NCI-H146 treated with DMSO at 0.1 percent for 48 hours (cell line): ENCODE results near the gene NME8.

Experiments used
- DNase-seq: peaks from one replicate; lab custom pipeline; 2025; ENCODE audit not compliant: unreplicated experiment; lab: John Stamatoyannopoulos, UW

Gene NME8

GRCh38 chr7:37899712-37900247 is 51.4 kb downstream of the NME8 start:
- no peak for DNase-seq

DNA sequence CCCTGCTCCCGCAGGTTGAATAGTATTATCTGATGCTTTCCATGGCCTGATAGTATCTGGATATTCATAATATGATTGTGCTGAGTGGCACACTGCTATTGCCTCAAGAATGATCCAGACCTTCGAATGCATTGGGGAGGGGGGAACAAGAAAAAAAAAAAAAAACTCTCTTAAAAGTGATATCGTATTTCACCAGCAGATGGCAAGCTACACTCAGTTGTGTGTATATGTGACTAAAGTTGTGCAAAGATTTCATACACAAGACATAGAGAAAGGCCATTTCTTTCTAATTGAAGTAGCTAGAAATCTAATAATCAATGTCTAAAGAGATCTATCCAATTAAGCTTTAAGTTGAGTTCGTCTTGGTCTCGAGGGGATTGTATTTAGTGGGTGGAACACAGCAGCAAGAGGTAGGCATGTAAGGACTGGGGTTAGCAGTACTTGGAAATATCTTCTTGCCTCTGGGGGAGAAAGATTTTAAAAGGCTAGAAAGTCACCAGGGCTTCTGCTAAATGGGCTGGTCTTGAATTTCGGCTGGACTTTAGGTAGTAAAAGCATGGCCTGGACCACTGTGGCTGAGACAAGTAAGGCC is 52.9 kb downstream of the NME8 start:
- DNase-seq = no peak

GRCh38 chr7:37901890-37902524 is 53.6 kb downstream of the NME8 start:
- DNase-seq = no peak

GRCh38 chr7:37908221-37908788 is 59.9 kb downstream of the NME8 start:
- DNase-seq = no peak

DNA sequence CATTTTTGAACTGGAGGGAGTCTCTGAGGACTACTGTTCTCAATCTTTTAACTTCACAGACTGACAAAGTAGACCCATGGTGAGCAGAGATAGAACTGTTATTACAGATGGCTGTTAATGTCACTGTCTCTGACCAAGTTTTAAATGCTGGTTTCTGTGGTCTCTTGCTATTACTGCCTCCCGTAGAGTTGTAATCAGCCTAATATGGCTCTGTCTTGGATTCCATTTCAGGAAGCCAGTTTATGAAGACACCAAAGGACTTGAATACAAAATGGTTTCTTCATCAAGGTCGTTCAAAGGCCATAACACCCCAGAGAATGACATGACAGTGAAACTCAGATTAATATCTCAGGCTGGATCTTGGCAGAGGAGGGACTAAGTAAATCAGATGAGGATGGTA is 64.4 kb downstream of the NME8 start:
- DNase-seq = no peak

DNA sequence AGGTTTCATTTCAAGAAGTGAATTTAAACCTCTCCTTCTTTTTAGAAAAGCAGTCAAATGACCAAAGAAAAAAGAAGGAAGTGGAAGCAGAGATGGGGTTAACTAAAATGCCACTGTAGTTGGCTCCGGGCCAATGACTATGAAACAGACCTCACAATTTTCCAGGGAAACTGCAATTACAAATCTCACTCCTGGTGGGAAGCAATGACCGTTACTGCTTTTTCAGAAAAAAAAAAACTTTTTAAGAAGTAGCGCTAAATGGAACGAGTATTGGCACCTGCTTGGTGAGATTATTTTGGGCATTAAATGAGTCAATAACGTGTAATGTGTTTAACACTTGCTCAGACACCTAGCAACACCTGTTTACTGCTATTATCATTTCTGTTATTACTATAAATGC is 67.0 kb downstream of the NME8 start:
- DNase-seq = no peak

DNA sequence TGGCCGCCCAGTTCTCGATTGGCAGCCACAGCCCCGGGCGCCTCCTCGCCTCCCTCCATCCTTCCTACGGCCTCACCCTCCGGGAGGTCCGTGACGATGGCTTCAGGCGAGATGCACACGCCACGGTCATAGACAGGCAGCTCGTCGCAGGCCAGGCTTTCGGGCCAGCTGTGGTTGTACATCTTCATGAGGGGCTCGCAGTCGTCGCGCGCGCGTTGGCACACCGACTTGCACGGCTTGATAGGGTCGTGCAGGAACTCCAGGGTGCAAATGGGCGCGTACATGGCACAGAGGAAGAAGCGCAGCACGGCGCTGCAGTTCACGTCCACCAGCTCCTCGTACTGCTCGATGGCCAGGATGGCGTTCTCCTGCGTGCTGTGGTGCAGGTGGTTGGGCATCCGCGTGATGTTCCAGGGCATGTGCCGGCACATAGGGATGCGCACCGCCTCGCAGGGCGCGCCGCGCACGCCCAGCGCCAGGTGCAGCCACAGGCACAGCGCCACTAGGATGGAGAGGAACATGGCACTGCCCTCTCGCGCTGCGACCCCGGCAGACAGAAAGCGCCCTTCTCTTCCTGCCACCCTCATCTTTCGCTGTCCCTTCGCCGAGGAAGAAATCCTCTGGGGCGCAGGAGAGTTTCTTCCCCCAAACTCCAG is 67.7 kb downstream of the NME8 start:
- no peak for DNase-seq

- DNase-seq = no peak
Measured at GRCh38 chr7:37916673-37917660, 68.6 kb downstream of the NME8 start, which contains the start of gene SFRP4. TSS of gene SFRP4 (minus strand) at chr7:37916817. CDS start at chr7:37916537, 280 bp downstream.

DNA sequence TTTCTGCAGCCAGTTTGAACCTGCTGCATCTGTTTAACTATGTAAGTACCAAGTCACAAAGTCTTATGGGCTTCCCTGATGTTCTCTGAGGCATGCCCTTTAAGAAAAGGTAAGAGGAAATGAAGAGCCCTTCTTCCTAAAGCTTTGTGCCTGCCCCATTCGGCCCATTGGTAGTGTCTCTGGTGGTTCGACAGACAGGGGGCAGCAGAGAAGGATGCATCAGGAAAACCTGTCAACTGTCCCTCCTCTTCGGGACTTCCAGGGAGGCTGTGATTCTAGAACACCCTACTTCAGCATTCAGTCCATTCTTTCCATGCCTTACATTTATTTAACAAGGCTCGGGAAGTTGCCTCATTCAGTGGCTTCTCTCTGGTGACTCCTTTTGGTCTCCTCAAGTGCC is 70.1 kb downstream of the NME8 start:
- no peak for DNase-seq

DNA sequence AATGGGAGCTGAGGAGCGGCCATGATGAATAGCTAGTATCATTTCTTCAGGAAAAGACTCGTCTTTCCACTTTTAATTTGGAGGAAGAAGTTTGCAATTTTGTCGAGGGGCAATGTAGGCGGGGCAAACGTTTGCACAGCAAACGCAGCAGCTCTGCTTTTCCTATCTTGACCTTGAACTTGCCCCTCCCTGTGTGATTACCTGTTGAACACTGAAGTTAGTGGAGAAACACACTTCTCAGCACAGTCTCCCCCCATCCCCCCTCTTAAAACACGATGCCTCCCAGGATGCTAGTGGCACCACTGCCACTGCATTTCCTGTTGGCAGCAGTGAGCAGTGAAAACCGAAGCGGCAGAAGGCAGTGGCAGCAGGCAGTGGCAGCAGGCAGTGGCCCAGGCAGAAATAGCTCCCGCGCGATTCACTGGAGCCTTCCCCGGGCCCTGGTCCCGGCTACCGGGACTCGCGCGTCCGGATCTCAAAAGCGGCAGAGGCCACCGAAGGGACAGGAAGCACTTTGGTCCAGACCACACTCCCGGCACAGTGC is 72.0 kb downstream of the NME8 start, which contains the start of gene EPDR1:
Gene EPDR1, plus strand, starts transcription at position 336 of the 544 bp plus-strand sequence. CDS start 300 bp downstream, outside the sequence.
- no peak for DNase-seq

- no peak for DNase-seq
Measured at GRCh38 chr7:37920849-37921805, 72.7 kb downstream of the NME8 start.

DNA sequence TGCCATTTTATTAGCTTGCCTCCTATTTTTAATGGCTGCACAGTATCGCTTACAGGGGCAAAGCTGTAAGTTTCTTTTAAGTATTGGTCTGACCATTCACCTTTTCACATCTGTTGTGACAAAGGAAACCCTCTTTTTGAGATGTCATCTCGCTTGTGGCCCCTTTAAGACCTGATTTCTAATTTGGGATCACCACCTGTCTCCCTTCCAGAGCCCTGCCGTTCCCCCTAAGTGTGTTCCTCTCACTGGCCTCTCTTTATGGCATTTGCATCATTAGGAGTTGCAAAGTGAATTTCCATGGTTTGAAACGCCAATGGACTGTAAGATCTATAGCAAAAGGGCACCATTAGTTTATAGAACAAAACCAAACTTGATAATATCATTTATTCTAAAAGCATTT is 73.5 kb downstream of the NME8 start:
- DNase-seq = no peak

GRCh38 chr7:37923996-37924395 is 75.6 kb downstream of the NME8 start:
- DNase-seq = no peak

DNA sequence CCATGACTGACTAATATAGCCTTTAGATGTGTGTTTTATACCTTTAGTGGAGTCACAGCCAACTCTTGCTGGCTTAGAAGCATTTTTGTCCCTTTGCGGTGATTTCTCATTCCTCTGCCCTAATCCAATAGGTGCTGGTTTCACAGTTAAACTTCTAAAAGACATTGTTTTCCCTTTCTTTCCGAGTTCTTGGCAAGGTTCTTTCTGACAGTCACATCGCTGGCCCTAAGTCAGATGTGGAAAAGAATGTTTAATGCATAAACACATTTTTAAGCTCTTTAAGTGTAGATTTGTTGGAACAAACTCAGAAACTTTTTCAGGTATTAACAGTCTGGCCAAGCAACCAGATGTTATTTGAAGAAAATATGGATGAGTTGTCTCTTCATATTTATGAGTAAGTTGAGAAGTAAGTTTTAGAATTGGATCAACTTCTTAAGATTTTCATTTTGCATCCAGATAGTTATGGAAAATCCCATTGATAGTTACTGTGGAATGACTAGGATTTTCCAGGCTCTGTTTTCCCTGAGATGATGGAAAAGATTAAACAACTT is 76.2 kb downstream of the NME8 start:
- DNase-seq = no peak

- DNase-seq = no peak
Measured at GRCh38 chr7:37925620-37926019, 77.2 kb downstream of the NME8 start.

DNA sequence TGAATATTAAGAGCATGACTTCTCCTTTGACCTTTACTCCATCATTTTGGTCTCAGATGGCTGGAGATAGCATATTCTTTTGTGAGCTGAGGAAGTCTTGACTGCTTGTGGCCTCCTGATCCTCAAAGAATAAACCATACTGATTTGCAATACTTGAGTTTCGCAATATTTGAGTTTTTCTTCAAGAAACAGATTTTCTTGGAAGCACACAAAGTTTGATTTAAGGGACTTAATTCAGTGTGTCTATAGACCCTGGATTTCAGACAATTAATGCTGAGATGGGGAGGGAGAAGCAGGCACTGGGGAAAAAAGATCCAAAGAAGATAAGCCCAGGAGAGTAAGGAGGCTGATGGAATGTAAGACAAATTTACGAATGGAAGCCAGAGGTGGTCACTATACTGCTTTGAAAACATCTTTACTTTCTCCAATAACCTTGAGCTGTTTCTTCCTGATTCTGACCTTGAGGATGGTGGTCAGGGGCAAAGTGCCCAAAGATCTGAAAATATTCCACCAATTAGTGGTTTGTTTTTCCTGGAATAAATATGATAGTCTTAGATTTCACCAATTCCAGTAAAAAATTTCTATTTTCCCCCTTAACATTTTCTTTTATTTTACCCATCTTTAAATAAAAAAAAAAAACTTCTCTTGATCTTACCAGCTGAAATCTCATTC is 79.5 kb downstream of the NME8 start:
- DNase-seq = no peak

GRCh38 chr7:37928878-37929277 is 80.5 kb downstream of the NME8 start:
- no peak for DNase-seq

- no peak for DNase-seq
Measured at GRCh38 chr7:37930226-37930948, 82.0 kb downstream of the NME8 start.
